Neural progenitor cell (in vitro differentiated cells): Measurements from ENCODE around the gene PTPRN2. TPM values are rescaled to one million over a fixed set of nuclear protein-coding genes. Genes with fewer than 3 reads are reported as not detected.

Experiments
- DNase-seq: peaks from one replicate; pipeline ENCODE4 v3.0.0-alpha.2; 2016; ENCODE audit warnings: low spot score
- H2AFZ ChIP-seq: fragments of 200-600 bp; sonication (generic); replicated peaks from 2 replicates; pipeline ENCODE4 v1.6.1; 2016; ENCODE audit warnings: antibody characterized with exemption
- H3F3A ChIP-seq: fragments of 200-600 bp; sonication (generic); 2 replicates; pipeline ENCODE4 v1.6.1; 2016; ENCODE audit warnings: antibody characterized with exemption, low read depth
- H3K27ac ChIP-seq: fragments of 200-600 bp; sonication (generic); 2 replicates; pipeline ENCODE4 v1.5.1; 2016; ENCODE audit warnings: mild to moderate bottlenecking
- H3K27me3 ChIP-seq: fragments of 200-600 bp; sonication (generic); 2 replicates; pipeline ENCODE4 v1.6.1; 2016; ENCODE audit warnings: mild to moderate bottlenecking, moderate library complexity
- H3K36me3 ChIP-seq: fragments of 200-600 bp; sonication (generic); 2 replicates; pipeline ENCODE4 v1.5.1; 2016
- H3K4me1 ChIP-seq: fragments of 200-600 bp; sonication (generic); 2 replicates; pipeline ENCODE4 v1.6.1; 2016; ENCODE audit warnings: mixed run types
- H3K4me2 ChIP-seq: fragments of 200-600 bp; sonication (generic); 2 replicates; pipeline ENCODE4 v1.6.1; 2016
- H3K4me3 ChIP-seq: fragments of 200-600 bp; sonication (generic); 2 replicates; pipeline ENCODE4 v1.5.1; 2016
- H3K79me2 ChIP-seq: fragments of 200-600 bp; sonication (generic); 2 replicates; pipeline ENCODE4 v1.6.1; 2016; ENCODE audit warnings: low read depth
- H3K9ac ChIP-seq: fragments of 200-600 bp; sonication (generic); 2 replicates; pipeline ENCODE4 v1.6.1; 2016
- H3K9me3 ChIP-seq: fragments of 200-600 bp; sonication (generic); 2 replicates; pipeline ENCODE4 v1.5.1; 2016; ENCODE audit warnings: low read depth
- H4K20me1 ChIP-seq: fragments of 200-600 bp; sonication (generic); 2 replicates; pipeline ENCODE4 v1.6.1; 2016; ENCODE audit warnings: low read depth
- H3K27ac Mint-ChIP-seq: 3 replicates; pipeline ENCODE4 v1.8.0; 2021; ENCODE audit warnings: mixed read lengths
- H3K27me3 Mint-ChIP-seq: 2 replicates; pipeline ENCODE4 v1.8.0; 2022; ENCODE audit warnings: low read depth, mild to moderate bottlenecking, inconsistent platforms, moderate library complexity, mixed read lengths; ENCODE audit not compliant: insufficient read depth
- H3K36me3 Mint-ChIP-seq: 3 replicates; pipeline ENCODE4 v1.8.0; 2021; ENCODE audit warnings: mixed read lengths
- H3K4me1 Mint-ChIP-seq: 3 replicates; pipeline ENCODE4 v1.8.0; 2021; ENCODE audit warnings: mixed read lengths
- H3K4me3 Mint-ChIP-seq: 3 replicates; pipeline ENCODE4 v1.8.0; 2021; ENCODE audit warnings: mild to moderate bottlenecking, moderate library complexity, mixed read lengths
- H3K9me3 Mint-ChIP-seq: 3 replicates; pipeline ENCODE4 v1.8.0; 2020; ENCODE audit warnings: mixed read lengths
- CTCF ChIP-seq: fragments of 200-600 bp; sonication (generic); IDR thresholded peaks from 2 replicates; pipeline ENCODE4 v1.5.1; 2017; ENCODE audit warnings: antibody characterized with exemption, mild to moderate bottlenecking
- EZH2 ChIP-seq: fragments of 200-600 bp; sonication (generic); IDR thresholded peaks from 2 replicates; pipeline ENCODE4 v1.6.1; 2017; ENCODE audit warnings: antibody characterized with exemption, mild to moderate bottlenecking, moderate library complexity
- EZH2phosphoT487 ChIP-seq: fragments of 200-600 bp; sonication (generic); IDR thresholded peaks from 2 replicates; pipeline ENCODE4 v1.6.1; 2017; ENCODE audit warnings: antibody characterized with exemption
- total RNA-seq: library from RNA; depleted of rRNA; stranded (reverse); fragments of >200 nt; gene quantifications from 2 replicates; pipeline ENCODE4 v1.2.3, GENCODE V29; 2015; ENCODE audit warnings: low replicate concordance

Gene PTPRN2
- total RNA-seq, 1 donor from 2014 or later, result 3.0 TPM

DNA sequence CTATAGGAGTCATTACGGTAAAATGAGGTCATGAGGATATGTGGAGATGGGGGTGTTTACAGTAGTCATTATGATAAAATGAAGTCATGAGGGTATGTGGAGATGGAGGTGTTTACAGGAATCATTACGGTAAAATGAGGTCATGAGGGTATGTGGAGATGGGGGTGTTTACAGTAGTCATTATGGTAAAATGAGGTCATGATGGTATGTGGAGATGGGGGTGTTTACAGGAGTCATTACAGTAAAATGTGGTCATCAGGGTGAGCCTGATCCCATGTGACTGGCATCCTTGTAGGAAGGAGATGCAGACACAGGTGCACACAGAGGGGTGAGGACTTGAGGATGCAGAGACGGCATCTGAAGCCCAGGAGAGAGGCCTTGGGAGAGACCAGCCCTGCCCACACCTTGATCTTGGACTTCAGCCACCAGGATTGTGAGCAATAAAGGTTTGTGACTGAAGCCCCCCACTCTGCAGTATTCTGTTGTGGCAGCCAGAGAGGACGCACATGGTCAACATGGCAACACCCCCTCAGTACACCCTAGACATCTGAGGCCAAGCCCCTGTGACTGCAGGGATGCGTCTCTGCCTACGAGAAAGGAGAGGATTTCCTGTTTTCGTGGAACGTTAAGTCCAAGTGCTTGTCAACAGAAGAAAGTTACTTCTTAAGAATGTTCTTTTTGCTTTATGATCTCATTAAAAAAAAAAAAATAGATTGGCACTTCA, 706.4 kb downstream of the PTPRN2 start:
- Histone ChIP-seq H3F3A (no peaks in the 10 kb centered on the region), H2AFZ (no peak overlapping the region), H3K9ac (no peak overlapping the region), H3K4me1 (no peaks in the 10 kb centered on the region), H3K4me2 (no peak overlapping the region), H3K27ac (no peak overlapping the region), H3K36me3 (no peaks in the 10 kb centered on the region), H3K27me3 (no peaks in the 10 kb centered on the region), H3K4me3 (no peak overlapping the region), H4K20me1 (no peaks in the 10 kb centered on the region), H3K79me2 (no peaks in the 10 kb centered on the region), H3K9me3 (no peaks in the 10 kb centered on the region)
- Mint-ChIP-seq H3K4me1 (no peaks in the 10 kb centered on the region), H3K27ac (no peak overlapping the region), H3K27me3 (peaks cover 3% of the 10 kb centered on the region), H3K36me3 (peaks cover 2% of the 10 kb centered on the region), H3K9me3 (peaks cover 4% of the 10 kb centered on the region), H3K4me3 (no peak overlapping the region)
- DNase-seq, result no peak
- TF ChIP-seq CTCF (no peak), EZH2 (no peak), EZH2phosphoT487 (no peak)

DNA sequence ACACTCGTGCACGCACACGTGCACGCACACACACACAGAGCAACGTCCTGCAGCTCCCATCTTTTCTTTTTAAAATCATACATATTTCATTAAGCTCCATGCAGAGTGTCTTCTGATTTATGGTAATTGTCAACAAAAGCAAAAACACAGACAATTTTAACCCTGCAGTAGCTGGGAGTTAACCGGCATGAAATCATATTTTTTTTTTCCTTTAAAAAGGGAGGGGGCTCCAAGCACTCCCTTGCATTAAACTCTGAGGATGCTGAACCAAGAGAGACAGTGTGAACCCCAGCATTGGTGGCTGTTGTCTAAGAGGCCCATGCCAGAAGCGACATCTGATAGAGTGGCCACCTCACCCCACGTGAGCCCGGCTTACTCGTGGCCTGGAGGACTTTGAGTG, 708.2 kb downstream of the PTPRN2 start:
- Histone ChIP-seq H3K9me3 (no peaks in the 10 kb centered on the region), H3K4me3 (no peak overlapping the region), H3K9ac (no peak overlapping the region), H3K27me3 (no peaks in the 10 kb centered on the region), H3K79me2 (no peaks in the 10 kb centered on the region), H3K4me1 (peaks cover 4% of the 10 kb centered on the region), H3F3A (no peaks in the 10 kb centered on the region), H3K36me3 (no peaks in the 10 kb centered on the region), H3K27ac (no peak overlapping the region), H4K20me1 (no peaks in the 10 kb centered on the region), H2AFZ (no peak overlapping the region), H3K4me2 (no peak overlapping the region)
- H3K4me1 Mint-ChIP-seq, result peaks cover 10% of the 10 kb centered on the region
- DNase-seq, result no peak
- H3K36me3 Mint-ChIP-seq, result peaks cover 2% of the 10 kb centered on the region
- no peak overlapping the region for H3K4me3 Mint-ChIP-seq
- no peak overlapping the region for H3K27ac Mint-ChIP-seq
- TF ChIP-seq CTCF (no peak), EZH2phosphoT487 (no peak), EZH2 (no peak)
- H3K9me3 Mint-ChIP-seq, result peaks cover 4% of the 10 kb centered on the region
- H3K27me3 Mint-ChIP-seq, result peaks cover 4% of the 10 kb centered on the region

DNA sequence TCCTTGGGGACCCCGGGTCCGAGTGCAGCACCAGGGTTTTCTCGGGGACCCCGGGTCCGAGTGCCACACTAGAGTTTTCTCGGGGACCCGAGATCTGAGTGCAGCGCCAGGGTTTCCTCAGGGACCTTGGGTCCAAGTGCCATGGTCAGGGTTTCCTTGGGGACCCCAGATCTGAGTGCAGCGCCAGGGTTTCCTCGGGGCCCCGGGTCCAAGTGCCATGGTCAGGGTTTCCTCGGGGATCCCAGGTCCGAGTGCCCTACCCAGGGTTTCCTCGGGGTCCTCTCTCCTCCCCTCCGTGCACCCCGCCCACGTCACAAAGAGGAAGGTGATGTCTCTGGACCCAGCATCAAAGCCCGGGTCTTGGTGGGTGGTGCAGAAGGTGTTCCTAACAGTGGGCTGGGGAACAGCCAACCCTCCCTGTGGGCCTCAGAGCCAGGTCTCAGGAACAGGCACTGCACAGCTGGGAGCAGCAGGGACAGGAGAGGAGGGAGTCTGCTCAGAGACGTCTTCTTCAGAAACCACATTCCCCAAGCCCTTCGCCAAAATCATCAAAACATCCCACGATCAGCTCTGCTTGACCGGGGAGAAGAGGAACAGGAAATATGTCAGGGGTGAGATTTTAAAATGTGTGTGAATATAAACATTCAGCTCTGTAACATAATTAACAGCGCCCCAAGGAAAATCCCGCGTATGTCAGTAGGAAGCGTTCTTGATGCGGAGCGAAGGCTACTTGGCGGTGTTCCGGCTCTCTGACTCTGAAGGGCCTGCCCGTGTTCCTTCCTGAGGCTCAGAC, 710.1 kb downstream of the PTPRN2 start:
- H3K79me2 ChIP-seq, result no peaks in the 10 kb centered on the region
- H3K4me2 ChIP-seq, result no peak overlapping the region
- Mint-ChIP-seq H3K36me3 (peaks cover 2% of the 10 kb centered on the region), H3K4me3 (no peak overlapping the region), H3K27ac (no peak overlapping the region), H3K9me3 (peaks cover 4% of the 10 kb centered on the region), H3K4me1 (peaks cover 17% of the 10 kb centered on the region), H3K27me3 (peaks cover 4% of the 10 kb centered on the region)
- no peak for DNase-seq
- H3K4me3 ChIP-seq, result no peak overlapping the region
- H4K20me1 ChIP-seq, result no peaks in the 10 kb centered on the region
- H3K27ac ChIP-seq, result no peak overlapping the region
- H2AFZ ChIP-seq, result no peak overlapping the region
- no peaks in the 10 kb centered on the region for H3F3A ChIP-seq
- H3K36me3 ChIP-seq, result no peaks in the 10 kb centered on the region
- H3K4me1 ChIP-seq, result peaks cover 4% of the 10 kb centered on the region
- no peaks in the 10 kb centered on the region for H3K27me3 ChIP-seq
- no peak overlapping the region for H3K9ac ChIP-seq
- H3K9me3 ChIP-seq, result no peaks in the 10 kb centered on the region
- no peak for TF ChIP-seq EZH2phosphoT487
- TF ChIP-seq CTCF, result no peak
- TF ChIP-seq EZH2, result no peak
